Endothelial cell of umbilical vein (primary cell): ENCODE measurements around the gene C16orf74. TPM values are rescaled to one million over a fixed set of nuclear protein-coding genes. Genes with fewer than 3 reads are reported as not detected.

Experiments used
- BruUV-seq: library from RNA; stranded (reverse); fragments of 400-500 nt; replicated peaks from 2 replicates; lab custom pipeline; 2021; lab: Mats Ljungman, UMichigan
- CTCF ChIA-PET: fragments of 300-600, 350-600 bp; sonication (Branson Sonifier 250); formaldehyde crosslinking; loops from one replicate; lab custom pipeline; 2021; ENCODE audit warnings: antibody characterized with exemption, inconsistent platforms; lab: Charles Lee
- POLR2A ChIA-PET: fragments of 300-600, 350-600 bp; sonication (Branson Sonifier 250); formaldehyde crosslinking; loops from one replicate; lab custom pipeline; 2021; ENCODE audit warnings: antibody characterized with exemption, inconsistent platforms; lab: Charles Lee
- DNase-seq: peaks from one replicate; pipeline ENCODE4 v3.0.0-alpha.2; 2011; ENCODE audit warnings: low read depth, low spot score
- FAIRE-seq: peaks from 2 replicates; lab custom pipeline; 2011; peaks lifted over from hg19 to GRCh38; lab: Jason Lieb, UNC
- H2AFZ ChIP-seq: 2 replicates; pipeline ENCODE4 v1.6.0; 2012; ENCODE audit warnings: low read depth, low read length, control low read depth, inconsistent platforms
- H3K27ac ChIP-seq: 2 replicates; pipeline ENCODE4 v1.5.1; 2011; ENCODE audit warnings: low read depth, mild to moderate bottlenecking, control low read depth, low read length, moderate library complexity; ENCODE audit not compliant: insufficient read depth
- H3K27me3 ChIP-seq, 2 experiments: 2 replicates each; pipeline versions ENCODE4 v1.6.0 to v1.6.1; 2011; ENCODE audit warnings: low read length in 2 of 2, mixed read lengths in 1 of 2; ENCODE audit not compliant: control insufficient read depth in 2 of 2, insufficient read depth in 2 of 2
- H3K36me3 ChIP-seq, 2 experiments: 2 replicates in 1 of 2; 3 replicates in 1 of 2; pipeline ENCODE4 v1.5.1; 2011; ENCODE audit warnings: low read length in 2 of 2, mild to moderate bottlenecking in 1 of 2, moderate library complexity in 1 of 2; ENCODE audit not compliant: control insufficient read depth in 2 of 2, insufficient read depth in 2 of 2; ENCODE audit errors: extremely low read depth in 1 of 2
- H3K4me1 ChIP-seq: 3 replicates; pipeline ENCODE4 v1.5.1; 2011; ENCODE audit warnings: mild to moderate bottlenecking, low read length; ENCODE audit not compliant: control insufficient read depth, insufficient read depth; ENCODE audit errors: extremely low read depth
- H3K4me2 ChIP-seq: 2 replicates; pipeline ENCODE4 v1.6.1; 2011; ENCODE audit warnings: low read length, control low read depth, mixed read lengths; ENCODE audit not compliant: insufficient read depth
- H3K4me3 ChIP-seq, 3 experiments: fragments of 200-600 bp in 1 of 3; sonication (generic), shearing (Covaris generic) in 1 of 3; replicated peaks in 1 of 3; 2 replicates each; pipeline ENCODE4 v1.5.1; 2011 to 2016; ENCODE audit warnings: control low read depth in 3 of 3, low read length in 3 of 3, mild to moderate bottlenecking in 2 of 3, inconsistent platforms in 1 of 3, low read depth in 1 of 3, moderate library complexity in 1 of 3; ENCODE audit not compliant: insufficient read depth in 1 of 3
- H3K79me2 ChIP-seq: 2 replicates; pipeline ENCODE4 v1.6.0; 2012; ENCODE audit warnings: low read length, inconsistent platforms; ENCODE audit not compliant: control insufficient read depth, insufficient read depth
- H3K9ac ChIP-seq: replicated peaks from 2 replicates; pipeline ENCODE3; 2011; ENCODE audit warnings: low read length, control low read depth; ENCODE audit not compliant: insufficient read depth; ENCODE audit errors: extremely low read depth
- H3K9me1 ChIP-seq: replicated peaks from 3 replicates; pipeline ENCODE4 v1.6.0; 2011; ENCODE audit warnings: mild to moderate bottlenecking, low read length; ENCODE audit not compliant: control insufficient read depth, insufficient read depth; ENCODE audit errors: extremely low read depth
- H3K9me3 ChIP-seq: replicated peaks from 2 replicates; pipeline ENCODE4 v1.5.1; 2012; ENCODE audit warnings: low read length, inconsistent platforms; ENCODE audit not compliant: control insufficient read depth, insufficient read depth
- H4K20me1 ChIP-seq: replicated peaks from 2 replicates; pipeline ENCODE3; 2011; ENCODE audit warnings: mild to moderate bottlenecking, low read length; ENCODE audit not compliant: control insufficient read depth, insufficient read depth; ENCODE audit errors: extremely low read depth
- EZH2 ChIP-seq: IDR thresholded peaks from 2 replicates; pipeline ENCODE4 v1.6.1; 2012; ENCODE audit warnings: borderline replicate concordance, low read depth, mild to moderate bottlenecking, moderate library complexity, low read length, inconsistent platforms; ENCODE audit not compliant: severe bottlenecking
- FOS ChIP-seq: IDR thresholded peaks from 2 replicates; pipeline ENCODE4 v1.6.1; 2011; ENCODE audit warnings: mild to moderate bottlenecking, low read length, moderate library complexity, borderline replicate concordance; ENCODE audit not compliant: insufficient read depth
- GATA2 ChIP-seq: IDR thresholded peaks from 2 replicates; pipeline ENCODE4 v1.7.0; 2011; ENCODE audit warnings: low read depth, mild to moderate bottlenecking, moderate library complexity, mixed read lengths, low read length; ENCODE audit not compliant: insufficient read length, insufficient read depth
- JUN ChIP-seq: IDR thresholded peaks from 2 replicates; pipeline ENCODE4 v1.6.1; 2011; ENCODE audit warnings: borderline replicate concordance, low read depth; ENCODE audit not compliant: insufficient read length, insufficient read depth
- MYC ChIP-seq: IDR thresholded peaks from one replicate; pipeline ENCODE4 v1.6.1; 2011; ENCODE audit warnings: mild to moderate bottlenecking, low read depth, low read length
- POLR2A ChIP-seq: IDR thresholded peaks from 2 replicates; pipeline ENCODE4 v1.6.1; 2012; ENCODE audit warnings: low read depth, mild to moderate bottlenecking, control low read depth, low read length
- POLR2AphosphoS5 ChIP-seq: IDR thresholded peaks from 2 replicates; pipeline ENCODE4 v1.6.1; 2012; ENCODE audit warnings: low read depth, mild to moderate bottlenecking, control low read depth, low read length, moderate library complexity; ENCODE audit not compliant: insufficient read depth
- dilution Hi-C: fragments of 300-500 bp; cut with MboI; formaldehyde crosslinking; loops from one replicate; pipeline ENCODE4 v1.15.0; 2019; ENCODE audit warnings: low sequenced_read_pairs; ENCODE audit not compliant: extremely low pct_ligation_motif_present
- intact Hi-C: fragments of 100-400 bp; cut with micrococcal nuclease; formaldehyde crosslinking; loops from one replicate; pipeline ENCODE4 v1.10.0; 2022
- polyA plus RNA-seq, 4 experiments: library from polyadenylated mRNA; depleted of rRNA in 3 of 4; stranded (reverse) in 3 of 4; unstranded in 1 of 4; fragments of >200 nt; gene quantifications; 2 replicates each; pipeline versions ENCODE4 v1.2.1 to v1.2.3, GENCODE V29; 2011 to 2012; ENCODE audit warnings: missing spikeins in 1 of 4
- total RNA-seq: library from RNA; stranded (reverse); gene quantifications from 2 replicates; pipeline ENCODE4 v1.2.3, GENCODE V29; 2021
- TF ChIP-seq, protein P1 (sequence below): IDR thresholded peaks from 2 replicates; pipeline ENCODE4 v1.6.1; 2011; ENCODE audit not compliant: insufficient read depth, insufficient read length
- TF ChIP-seq, protein P2 (sequence below), 2 donors: IDR thresholded peaks; 1 replicate in 1 of 2; 2 replicates in 1 of 2; pipeline ENCODE4 v1.5.1; 2011; ENCODE audit warnings: low read length in 2 of 2, mild to moderate bottlenecking in 2 of 2, moderate library complexity in 2 of 2, control low read depth in 1 of 2, inconsistent platforms in 1 of 2, low read depth in 1 of 2; ENCODE audit not compliant: insufficient read depth in 1 of 2; ENCODE audit errors: extremely low read depth in 1 of 2

Gene C16orf74
- total and polyA plus RNA-seq, 2 donors (not counting 3 experiments of a cell fraction or from before 2014, with no cell fraction given): 12.1 to 38.7 TPM

DNA sequence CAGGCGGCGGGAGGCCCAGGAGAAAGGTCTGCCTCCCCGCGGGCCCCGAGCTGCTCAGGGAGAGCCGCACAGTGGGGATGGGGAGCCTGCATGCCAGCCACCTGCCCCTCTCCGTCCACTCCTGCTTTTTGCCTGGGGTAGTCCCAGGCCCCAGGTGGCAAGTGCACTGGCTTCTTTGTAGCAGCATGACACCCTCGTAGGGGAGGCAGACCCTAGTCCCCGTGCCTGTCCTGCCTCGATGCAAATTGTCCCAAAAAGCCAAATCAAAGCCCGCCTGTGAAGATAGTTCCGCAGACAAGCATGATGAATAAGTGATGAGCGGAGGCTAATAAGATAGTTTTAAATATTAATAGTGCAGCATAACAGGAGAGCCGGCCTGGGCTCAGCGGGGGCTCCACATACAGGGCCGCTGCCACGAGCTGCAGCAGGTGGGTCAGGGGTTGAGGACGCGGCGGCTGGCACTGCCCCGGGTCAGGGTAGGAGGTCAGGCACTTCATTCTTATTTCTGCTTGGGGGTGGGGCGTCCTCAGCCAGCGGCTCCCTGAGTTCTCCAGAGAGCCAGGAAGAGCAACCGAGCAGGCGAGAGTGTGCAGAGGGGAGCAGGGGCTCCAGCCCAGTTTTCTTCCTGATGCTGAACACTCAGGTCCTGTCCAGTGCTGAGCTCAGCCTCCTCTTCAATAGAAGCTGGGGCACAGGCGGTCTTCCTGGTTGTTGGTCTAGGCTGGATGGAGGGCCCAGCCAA, 89.0 kb downstream of the C16orf74 start:
- POLR2A ChIA-PET: no interaction called here
- CTCF ChIA-PET: interaction anchor here (1.0 to 8.2 kb wide), 3 partner anchors 13 to 57 kb away, joined by 3 to 119 read pairs (median 3); no protein-coding TSS in a partner anchor
- Histone ChIP-seq H3K9ac (no peak overlapping the region), H3K27ac (no peak overlapping the region), H3K4me3 (no peak overlapping the region), H3K9me3 (no peaks in the 10 kb centered on the region), H4K20me1 (no peaks in the 10 kb centered on the region), H3K79me2 (no peaks in the 10 kb centered on the region), H3K27me3 (no peaks in the 10 kb centered on the region), H3K36me3 (peaks cover 0 to 3% of the 10 kb centered on the region in 2 experiments), H3K4me2 (no peak overlapping the region), H3K9me1 (no peaks in the 10 kb centered on the region), H2AFZ (no peak overlapping the region), H3K4me1 (no peaks in the 10 kb centered on the region)
- TF ChIP-seq GATA2: no peak
- TF ChIP-seq, protein P1, sequence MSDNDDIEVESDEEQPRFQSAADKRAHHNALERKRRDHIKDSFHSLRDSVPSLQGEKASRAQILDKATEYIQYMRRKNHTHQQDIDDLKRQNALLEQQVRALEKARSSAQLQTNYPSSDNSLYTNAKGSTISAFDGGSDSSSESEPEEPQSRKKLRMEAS: no peak
- TF ChIP-seq MYC: no peak
- dilution Hi-C loops: no loop called here
- FAIRE-seq (no peak), DNase-seq (no peak)
- intact Hi-C loops: no loop called here
- BruUV-seq: no TSS peak

DNA sequence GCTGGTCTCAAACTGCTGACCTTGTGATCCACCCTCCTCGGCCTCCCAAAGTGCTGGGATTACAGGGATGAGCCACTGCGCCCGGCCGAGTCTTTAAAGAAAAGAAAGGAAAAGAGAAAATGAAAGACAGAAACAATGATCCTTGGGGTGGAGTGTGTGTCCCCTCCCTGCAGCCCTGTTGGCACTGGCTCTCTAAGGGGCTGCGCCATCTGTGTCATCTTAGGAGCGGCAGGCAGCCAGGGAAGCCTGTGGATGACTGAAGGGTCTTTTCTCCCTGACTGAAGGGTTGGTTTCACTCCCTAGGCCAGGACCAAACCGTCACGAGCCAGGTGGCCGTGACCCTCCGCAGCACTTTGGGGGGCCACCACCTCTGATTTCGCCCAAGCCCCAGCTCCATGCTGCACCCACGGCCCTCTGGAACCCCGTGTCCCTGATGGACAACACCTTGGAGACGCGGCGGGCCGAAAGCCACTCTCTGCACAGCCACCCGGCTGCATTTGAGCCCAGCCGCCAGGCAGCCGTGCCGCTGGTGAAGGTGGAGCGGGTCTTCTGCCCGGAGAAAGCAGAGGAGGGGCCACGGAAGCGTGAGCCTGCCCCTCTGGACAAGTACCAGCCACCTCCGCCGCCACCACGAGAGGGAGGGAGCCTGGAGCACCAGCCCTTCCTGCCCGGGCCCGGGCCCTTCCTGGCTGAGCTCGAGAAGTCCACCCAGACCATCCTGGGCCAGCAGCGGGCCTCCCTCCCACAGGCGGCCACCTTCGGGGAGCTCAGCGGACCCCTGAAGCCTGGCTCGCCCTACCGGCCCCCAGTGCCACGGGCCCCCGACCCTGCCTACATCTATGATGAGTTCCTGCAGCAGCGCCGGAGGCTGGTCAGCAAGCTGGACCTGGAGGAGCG, 89.8 kb downstream of the C16orf74 start:
- no peak for FAIRE-seq
- dilution Hi-C loops: no loop called here
- POLR2A ChIA-PET: no interaction called here

More for the DNA sequence above, 89.8 kb downstream of the C16orf74 start:
- Histone ChIP-seq H4K20me1 (no peaks in the 10 kb centered on the region), H3K4me1 (no peaks in the 10 kb centered on the region), H3K4me2 (no peak overlapping the region), H2AFZ (no peak overlapping the region), H3K4me3 (no peak overlapping the region), H3K36me3 (peaks cover 0 to 3% of the 10 kb centered on the region in 2 experiments), H3K79me2 (no peaks in the 10 kb centered on the region), H3K27me3 (no peaks in the 10 kb centered on the region), H3K9me1 (no peaks in the 10 kb centered on the region), H3K9me3 (no peaks in the 10 kb centered on the region), H3K9ac (no peak overlapping the region), H3K27ac (no peak overlapping the region)
- intact Hi-C loops: no loop called here
- TF ChIP-seq, protein P2, sequence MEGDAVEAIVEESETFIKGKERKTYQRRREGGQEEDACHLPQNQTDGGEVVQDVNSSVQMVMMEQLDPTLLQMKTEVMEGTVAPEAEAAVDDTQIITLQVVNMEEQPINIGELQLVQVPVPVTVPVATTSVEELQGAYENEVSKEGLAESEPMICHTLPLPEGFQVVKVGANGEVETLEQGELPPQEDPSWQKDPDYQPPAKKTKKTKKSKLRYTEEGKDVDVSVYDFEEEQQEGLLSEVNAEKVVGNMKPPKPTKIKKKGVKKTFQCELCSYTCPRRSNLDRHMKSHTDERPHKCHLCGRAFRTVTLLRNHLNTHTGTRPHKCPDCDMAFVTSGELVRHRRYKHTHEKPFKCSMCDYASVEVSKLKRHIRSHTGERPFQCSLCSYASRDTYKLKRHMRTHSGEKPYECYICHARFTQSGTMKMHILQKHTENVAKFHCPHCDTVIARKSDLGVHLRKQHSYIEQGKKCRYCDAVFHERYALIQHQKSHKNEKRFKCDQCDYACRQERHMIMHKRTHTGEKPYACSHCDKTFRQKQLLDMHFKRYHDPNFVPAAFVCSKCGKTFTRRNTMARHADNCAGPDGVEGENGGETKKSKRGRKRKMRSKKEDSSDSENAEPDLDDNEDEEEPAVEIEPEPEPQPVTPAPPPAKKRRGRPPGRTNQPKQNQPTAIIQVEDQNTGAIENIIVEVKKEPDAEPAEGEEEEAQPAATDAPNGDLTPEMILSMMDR (IDR thresholded peaks at IDR 0.05; ENCODE audit: extremely low read depth in 1 of 2, insufficient read depth in 1 of 2, low read depth in 1 of 2, low read length in 2 of 2): no peak
- TF ChIP-seq EZH2 (no peak), JUN (no peak), POLR2AphosphoS5 (no peak), POLR2A (no peak), FOS (no peak), MYC (no peak), GATA2 (no peak)
- TF ChIP-seq, protein P1: no peak
- CTCF ChIA-PET: interaction anchor here (1.0 to 8.2 kb wide), 6 partner anchors 12 to 100 kb away, joined by 3 to 119 read pairs (median 8); no protein-coding TSS in a partner anchor
- no TSS peak for BruUV-seq
- no peak for DNase-seq
